Islet of Langerhans (tissue), 1 donor: ENCODE measurements around the gene MYO1A.
A peak's percentile ranks its signal among the peaks of the same experiment; 100 is the strongest.

Experiments used
- FAIRE-seq: peaks from one replicate; lab custom pipeline; 2011; peaks lifted over from hg19 to GRCh38; lab: Jason Lieb, UNC

MYO1A gene

GRCh38 chr12:57012600-57013465, 37.1 kb downstream of the MYO1A start:
- FAIRE-seq = no peak

GRCh38 chr12:57011438-57012424, 38.2 kb downstream of the MYO1A start:
- no peak for FAIRE-seq

DNA sequence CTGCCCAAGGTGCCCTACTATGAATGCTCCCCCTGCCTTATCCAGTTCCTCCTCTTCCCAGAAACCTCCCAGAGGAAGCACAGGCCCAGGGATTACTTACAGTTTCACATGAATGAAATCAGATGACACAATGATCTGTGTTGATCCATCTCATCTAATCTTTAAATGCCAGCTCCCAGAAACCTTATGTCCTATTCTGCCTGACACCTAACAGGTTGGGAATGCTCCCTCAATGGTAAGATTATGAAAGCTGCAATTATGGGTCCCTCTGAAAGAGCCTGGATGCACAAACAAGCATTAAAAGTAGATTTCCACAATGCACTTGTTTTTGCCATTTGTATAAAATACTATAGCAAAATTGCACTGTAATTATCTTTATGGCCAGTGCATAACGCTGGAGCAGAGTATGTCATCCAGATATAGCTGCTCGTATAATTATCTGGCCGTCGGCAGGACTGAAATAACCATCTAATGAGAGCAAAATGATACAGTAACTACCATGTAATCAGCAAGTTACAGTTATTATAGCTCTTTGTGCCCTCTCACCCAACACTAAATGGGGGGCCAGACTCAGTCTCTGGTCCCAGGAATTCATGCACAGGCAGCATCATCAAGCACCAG, 39.2 kb downstream of the MYO1A start:
- FAIRE-seq = no peak

DNA sequence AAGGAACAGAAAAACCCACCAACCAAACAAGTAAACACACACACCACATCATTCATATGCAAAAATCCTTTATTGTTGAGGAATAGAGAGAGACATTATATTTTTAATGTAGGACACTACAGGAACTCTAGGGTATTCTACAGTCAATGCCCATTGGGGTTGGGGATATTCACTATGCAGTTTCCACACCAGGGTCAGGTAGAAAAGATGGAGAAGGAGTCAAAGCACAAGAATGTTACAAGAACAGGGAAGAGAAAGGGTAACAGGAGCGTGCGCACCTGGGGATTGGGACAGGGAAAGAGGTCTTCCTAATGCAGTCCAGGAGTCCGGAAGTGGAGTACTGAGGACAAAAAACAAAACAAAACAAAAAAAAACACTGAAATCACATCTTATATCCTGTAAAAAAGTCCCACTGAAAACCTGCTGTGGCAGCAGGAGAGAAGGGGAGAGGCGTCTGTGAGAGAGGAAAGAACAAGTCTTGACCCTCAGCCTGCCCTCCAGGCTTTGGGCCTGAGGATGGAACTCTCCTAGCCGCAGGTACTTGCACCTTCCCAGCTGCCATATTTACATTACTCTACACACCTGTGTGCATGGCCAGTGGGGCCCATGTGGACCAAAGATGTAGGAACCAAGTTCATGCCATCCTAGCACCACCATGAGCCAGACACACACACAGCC, 39.8 kb downstream of the MYO1A start:
- FAIRE-seq = no peak

DNA sequence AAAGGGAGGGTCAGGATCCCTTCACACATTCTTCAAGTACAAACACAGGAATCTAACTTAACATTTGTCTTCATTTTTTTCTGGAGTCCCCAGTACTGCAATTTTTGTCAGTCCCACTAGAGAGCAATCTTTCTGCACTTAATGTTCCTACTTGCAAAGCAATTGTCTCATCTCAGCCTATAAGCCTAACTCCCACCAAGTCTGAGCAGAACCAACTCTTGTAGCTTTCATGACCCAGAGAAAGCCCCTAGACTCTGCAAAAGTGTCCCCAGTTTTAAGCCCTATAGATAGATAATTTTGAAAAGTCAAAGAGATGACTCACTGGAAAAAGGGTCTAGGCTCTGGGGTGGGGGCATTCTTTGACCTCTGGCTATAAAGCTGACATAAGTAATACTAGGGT, 41.8 kb downstream of the MYO1A start:
- FAIRE-seq = peak; percentile 24

DNA sequence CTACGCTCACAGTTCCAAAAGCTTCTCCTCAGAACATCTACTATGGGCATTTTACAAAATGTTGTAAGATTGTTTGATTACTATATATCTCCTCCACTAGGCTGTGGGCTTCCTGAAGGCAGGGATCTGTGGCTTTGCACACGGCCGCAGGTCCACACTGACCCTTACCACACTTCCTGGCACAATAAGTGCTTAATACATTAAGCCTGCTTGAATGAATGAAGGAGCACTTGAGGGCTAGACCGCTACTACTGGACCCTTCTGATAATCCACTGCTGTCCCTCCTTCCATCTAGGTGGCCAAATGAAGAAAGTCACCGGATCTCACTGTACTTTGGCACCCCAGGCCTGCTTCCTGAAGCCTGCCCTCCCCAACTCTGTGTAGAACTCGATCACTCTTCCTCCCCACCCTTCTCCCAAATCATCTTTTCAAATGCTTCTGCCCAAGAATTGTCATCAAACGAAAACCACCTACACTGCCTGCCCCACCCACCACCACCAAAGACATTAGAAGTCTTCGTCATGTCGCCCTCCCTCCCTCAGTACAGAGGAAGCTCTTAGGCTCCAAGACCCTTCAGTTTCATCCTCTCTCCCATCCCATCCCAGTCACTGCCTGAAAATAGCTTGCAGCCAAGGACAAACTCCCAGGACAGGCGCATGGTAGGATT, 43.0 kb downstream of the MYO1A start:
- FAIRE-seq = no peak

- no peak for FAIRE-seq
These were observed 43.7 kb downstream of the MYO1A start, which contains the start of gene ZBTB39 for GRCh38 chr12:57005980-57006808. Gene ZBTB39 (minus strand): TSS chr12:57006546. CDS start chr12:57004917, 1,629 bp downstream.

DNA sequence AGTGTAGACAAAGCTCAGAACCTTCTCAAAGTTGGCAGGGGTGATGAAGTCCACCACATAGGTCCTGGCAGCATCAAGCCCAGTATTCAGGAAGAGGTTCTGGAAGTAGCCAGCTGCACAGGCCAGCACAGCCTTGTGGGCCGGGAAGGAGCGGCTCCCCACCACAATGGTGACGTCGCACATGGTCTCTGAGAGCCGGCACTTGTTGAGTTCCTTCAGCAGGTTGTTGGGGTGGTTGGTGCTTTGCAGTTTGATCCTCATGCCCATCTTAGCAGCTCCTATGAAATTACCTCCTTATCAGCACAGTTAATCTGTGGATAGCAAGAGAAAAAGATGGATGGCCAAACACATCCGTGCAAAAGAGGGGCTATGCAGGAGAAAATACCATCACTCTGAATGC, 45.3 kb downstream of the MYO1A start:
- no peak for FAIRE-seq

- no peak for FAIRE-seq
These were observed 46.5 kb downstream of the MYO1A start for GRCh38 chr12:57003395-57003794.

DNA sequence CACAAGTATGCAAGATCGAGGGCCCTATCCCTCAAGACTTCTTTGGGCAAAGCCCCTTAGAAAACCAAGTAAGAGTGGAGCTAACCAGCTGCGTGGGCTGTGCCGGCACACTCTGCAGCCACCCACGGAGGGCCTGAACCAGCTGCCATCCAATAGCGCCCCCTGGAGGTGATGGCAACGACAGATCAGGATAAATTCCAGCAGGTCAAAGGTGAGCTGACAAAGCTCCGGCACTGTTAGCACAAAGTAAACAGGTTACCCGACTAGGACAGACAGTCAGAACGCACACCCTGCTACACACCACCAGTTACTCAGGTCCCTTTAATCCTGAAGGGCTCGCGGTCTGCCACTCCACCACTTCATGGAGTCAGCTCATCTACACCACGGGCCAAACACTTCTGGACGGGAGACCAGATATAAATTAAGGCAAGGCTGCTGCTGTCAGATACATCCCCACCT, 48.5 kb downstream of the MYO1A start:
- FAIRE-seq = no peak

DNA sequence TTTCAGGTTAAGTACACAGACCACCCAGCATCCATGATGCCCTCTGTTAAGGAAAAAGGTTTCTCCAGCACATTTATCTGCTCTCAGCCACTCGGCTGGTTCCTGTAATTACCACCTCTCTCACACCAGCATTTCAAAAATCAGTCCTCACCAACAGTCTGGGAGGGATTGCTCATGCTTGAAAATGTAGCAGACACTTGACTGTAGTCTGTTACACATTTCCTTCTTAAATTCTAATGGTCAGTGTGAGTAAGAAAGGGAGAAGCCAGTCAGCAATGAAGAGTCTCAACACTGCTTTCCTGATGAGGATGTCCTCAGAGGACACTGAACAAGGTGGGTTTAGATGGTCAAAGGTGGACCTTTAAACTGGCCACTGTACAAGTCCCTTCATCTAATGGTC, 49.5 kb downstream of the MYO1A start:
- no peak for FAIRE-seq

- no peak for FAIRE-seq
These were observed 50.5 kb downstream of the MYO1A start for GRCh38 chr12:56999456-56999855.

- FAIRE-seq = no peak
These were observed 50.9 kb downstream of the MYO1A start for GRCh38 chr12:56998981-56999380.

DNA sequence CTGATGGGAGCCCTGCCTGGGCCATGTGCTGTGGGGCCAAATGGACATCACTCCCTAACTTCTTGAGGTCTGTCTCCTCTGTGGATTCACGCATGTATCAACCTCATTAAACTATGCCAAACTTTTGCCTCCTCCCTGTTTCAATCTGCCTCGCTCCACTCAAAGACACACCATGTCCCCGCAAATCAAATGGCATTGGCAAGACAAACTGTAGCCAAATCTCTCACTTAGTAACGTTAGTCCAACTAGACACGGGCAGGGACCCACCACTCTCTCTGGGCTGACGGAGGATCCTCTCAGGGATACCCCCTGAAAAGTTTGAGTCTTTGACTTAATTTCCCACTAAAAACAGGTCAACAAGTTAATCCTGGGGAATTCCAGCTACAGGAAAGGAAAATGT, 51.6 kb downstream of the MYO1A start:
- no peak for FAIRE-seq

DNA sequence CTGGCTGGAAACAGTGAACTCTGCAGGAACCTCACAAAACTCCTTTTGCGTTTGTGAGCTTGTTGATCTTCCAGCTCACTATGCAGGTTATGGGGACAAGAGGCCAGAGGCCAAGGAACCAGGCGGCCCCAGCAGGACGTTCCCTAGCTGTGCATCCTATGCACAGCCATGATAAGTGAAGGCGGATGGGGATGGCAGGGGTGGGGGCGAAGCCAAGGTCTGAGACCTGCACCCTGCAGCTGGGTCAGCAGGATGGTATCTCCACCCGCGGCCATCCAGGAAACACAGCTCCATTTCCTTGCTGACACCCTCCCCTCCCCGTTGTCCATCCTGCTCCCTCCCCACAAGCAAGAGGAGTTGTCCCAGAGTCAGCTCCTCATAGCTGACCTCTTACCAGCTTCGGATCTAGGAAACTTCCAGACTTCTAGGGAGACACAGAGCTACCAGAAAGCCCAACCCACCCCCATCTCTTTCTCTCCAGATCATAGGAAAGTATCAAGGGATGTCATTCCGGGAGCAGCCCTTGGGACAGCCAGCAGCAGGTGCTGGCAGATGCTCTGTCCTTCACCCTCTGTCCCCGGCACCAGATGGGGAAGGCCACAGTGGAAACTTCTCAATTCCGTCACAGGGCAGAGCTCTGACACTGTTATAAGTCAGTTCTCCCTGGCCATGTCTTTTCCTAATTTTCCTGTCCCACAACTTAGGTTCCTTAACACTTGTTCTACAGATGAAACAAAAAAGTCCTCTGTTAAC, 53.0 kb downstream of the MYO1A start:
- no peak for FAIRE-seq

DNA sequence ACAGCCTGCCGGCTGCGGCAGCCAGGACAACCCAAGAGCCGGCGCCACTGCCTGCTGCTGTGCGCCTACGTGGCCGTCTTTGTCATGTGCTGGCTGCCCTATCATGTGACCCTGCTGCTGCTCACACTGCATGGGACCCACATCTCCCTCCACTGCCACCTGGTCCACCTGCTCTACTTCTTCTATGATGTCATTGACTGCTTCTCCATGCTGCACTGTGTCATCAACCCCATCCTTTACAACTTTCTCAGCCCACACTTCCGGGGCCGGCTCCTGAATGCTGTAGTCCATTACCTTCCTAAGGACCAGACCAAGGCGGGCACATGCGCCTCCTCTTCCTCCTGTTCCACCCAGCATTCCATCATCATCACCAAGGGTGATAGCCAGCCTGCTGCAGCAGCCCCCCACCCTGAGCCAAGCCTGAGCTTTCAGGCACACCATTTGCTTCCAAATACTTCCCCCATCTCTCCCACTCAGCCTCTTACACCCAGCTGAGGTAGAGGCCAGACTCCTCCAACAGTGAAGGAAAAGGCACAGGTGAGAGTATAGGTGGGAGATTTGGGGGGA, 53.9 kb downstream of the MYO1A start:
- no peak for FAIRE-seq

DNA sequence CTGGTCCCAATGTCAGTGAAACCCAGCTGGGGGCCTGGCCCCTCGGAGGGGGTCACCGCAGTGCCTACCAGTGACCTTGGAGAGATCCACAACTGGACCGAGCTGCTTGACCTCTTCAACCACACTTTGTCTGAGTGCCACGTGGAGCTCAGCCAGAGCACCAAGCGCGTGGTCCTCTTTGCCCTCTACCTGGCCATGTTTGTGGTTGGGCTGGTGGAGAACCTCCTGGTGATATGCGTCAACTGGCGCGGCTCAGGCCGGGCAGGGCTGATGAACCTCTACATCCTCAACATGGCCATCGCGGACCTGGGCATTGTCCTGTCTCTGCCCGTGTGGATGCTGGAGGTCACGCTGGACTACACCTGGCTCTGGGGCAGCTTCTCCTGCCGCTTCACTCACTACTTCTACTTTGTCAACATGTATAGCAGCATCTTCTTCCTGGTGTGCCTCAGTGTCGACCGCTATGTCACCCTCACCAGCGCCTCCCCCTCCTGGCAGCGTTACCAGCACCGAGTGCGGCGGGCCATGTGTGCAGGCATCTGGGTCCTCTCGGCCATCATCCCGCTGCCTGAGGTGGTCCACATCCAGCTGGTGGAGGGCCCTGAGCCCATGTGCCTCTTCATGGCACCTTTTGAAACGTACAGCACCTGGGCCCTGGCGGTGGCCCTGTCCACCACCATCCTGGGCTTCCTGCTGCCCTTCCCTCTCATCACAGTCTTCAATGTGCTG, 54.6 kb downstream of the MYO1A start:
- no peak for FAIRE-seq

- FAIRE-seq = no peak
These were observed 55.6 kb downstream of the MYO1A start for GRCh38 chr12:56994231-56994746.
